Panc1 (cell line): ENCODE data around the gene ABCA7.

ENCODE experiments used
- CTCF ChIP-seq: fragments of 450-650 bp; IDR thresholded peaks from 2 replicates; pipeline ENCODE4 v1.5.1; 2017; ENCODE audit warnings: mild to moderate bottlenecking
- TF ChIP-seq, protein P1 (sequence below), 2 experiments: IDR thresholded peaks; 2 replicates each; pipeline ENCODE4 v1.6.1; 2011 to 2012; ENCODE audit warnings: low read depth in 2 of 2, control low read depth in 1 of 2, low read length in 1 of 2, mild to moderate bottlenecking in 1 of 2, moderate library complexity in 1 of 2; ENCODE audit not compliant: insufficient read depth in 1 of 2

DNA sequence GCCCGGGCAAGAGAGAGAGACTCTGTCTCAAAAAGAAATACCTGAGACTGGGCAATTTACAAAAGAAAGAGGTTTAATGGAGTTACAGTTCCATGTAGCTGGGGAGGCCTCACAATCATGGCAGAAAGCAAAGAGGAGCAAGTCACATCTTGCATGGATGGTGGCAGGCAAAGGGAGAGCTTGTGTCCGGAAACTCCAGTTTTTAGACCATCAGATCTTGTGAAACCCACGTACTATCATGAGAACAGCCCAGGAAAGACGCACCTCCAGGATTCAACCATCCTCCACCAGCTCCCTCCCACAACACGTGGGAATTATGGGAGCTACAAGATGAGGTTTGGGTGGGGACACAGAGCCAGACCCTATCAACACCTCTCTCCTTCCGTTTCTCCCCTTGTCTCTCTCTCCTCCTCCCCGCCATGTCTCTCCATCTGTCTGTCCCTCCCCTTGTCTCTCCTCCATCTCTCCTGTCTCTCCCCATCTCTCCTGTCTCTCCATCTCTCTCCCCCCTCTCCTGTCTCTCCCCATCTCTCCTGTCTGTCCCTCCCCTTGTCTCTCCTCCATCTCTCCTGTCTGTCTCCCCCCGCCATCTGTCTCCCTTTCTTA is 45.2 kb downstream of the ABCA7 start:
- TF ChIP-seq, protein P1, sequence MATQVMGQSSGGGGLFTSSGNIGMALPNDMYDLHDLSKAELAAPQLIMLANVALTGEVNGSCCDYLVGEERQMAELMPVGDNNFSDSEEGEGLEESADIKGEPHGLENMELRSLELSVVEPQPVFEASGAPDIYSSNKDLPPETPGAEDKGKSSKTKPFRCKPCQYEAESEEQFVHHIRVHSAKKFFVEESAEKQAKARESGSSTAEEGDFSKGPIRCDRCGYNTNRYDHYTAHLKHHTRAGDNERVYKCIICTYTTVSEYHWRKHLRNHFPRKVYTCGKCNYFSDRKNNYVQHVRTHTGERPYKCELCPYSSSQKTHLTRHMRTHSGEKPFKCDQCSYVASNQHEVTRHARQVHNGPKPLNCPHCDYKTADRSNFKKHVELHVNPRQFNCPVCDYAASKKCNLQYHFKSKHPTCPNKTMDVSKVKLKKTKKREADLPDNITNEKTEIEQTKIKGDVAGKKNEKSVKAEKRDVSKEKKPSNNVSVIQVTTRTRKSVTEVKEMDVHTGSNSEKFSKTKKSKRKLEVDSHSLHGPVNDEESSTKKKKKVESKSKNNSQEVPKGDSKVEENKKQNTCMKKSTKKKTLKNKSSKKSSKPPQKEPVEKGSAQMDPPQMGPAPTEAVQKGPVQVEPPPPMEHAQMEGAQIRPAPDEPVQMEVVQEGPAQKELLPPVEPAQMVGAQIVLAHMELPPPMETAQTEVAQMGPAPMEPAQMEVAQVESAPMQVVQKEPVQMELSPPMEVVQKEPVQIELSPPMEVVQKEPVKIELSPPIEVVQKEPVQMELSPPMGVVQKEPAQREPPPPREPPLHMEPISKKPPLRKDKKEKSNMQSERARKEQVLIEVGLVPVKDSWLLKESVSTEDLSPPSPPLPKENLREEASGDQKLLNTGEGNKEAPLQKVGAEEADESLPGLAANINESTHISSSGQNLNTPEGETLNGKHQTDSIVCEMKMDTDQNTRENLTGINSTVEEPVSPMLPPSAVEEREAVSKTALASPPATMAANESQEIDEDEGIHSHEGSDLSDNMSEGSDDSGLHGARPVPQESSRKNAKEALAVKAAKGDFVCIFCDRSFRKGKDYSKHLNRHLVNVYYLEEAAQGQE (IDR thresholded peaks at IDR 0.05; ENCODE audit: insufficient read depth in 1 of 2, low read depth in 2 of 2, low read length in 1 of 2) = no peak
- TF ChIP-seq CTCF = no peak
